ENCODE data around the gene NEUROD2.

NEUROD2 gene

DNA sequence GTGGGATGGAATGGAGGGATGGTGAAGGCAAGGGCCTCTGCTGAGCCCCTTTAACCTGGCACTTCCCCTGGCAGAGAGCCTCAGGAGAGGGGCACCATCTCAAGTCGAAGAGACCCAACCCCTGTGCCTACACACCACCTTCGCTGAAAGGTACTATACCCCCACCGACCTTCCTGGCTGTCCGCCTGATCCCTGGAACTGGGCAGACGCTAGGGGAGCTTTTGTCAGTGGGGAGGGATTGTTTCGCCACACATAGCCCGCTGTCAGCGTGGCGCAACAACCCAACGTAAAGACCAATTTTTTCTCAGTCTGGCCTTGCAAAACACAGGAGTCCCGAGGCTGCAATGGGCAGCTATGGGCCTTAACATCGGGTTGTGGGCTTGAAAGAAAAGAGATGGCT lies 22.2 kb upstream of the NEUROD2 start:
- Histone ChIP-seq H3K4me1 (ENCODE audit: low read length) (no peaks in the 10 kb centered on the region), H3K9me3 (replicated peaks; ENCODE audit: insufficient read depth, low read length) (no peaks in the 10 kb centered on the region), H3K27ac (ENCODE audit: low read length) (no peak overlapping the region), H3K9ac (ENCODE audit: low read length) (no peak overlapping the region), H3K79me2 (ENCODE audit: low read length) (no peaks in the 10 kb centered on the region), H2AFZ (ENCODE audit: low read length) (no peak overlapping the region), H3F3A (ENCODE audit: insufficient read depth, low read length) (no peaks in the 10 kb centered on the region), H3K36me3 (replicated peaks; ENCODE audit: insufficient read depth, low read length) (no peaks in the 10 kb centered on the region), H3K4me3 (ENCODE audit: low read length) (no peak overlapping the region), H3K9me2 (replicated peaks; ENCODE audit: insufficient read depth, low read length) (no peaks in the 10 kb centered on the region), H4K20me1 (ENCODE audit: insufficient read depth, low read length) (no peaks in the 10 kb centered on the region), H3K4me2 (ENCODE audit: low read depth, low read length) (no peak overlapping the region), H3K27me3 (replicated peaks; ENCODE audit: insufficient read depth, low read length) (peaks cover 48% of the 10 kb centered on the region)
- DNase-seq, result no peak
- no peak for TF ChIP-seq EZH2phosphoT487 (IDR thresholded peaks at IDR 0.05; ENCODE audit: low read length)

DNA sequence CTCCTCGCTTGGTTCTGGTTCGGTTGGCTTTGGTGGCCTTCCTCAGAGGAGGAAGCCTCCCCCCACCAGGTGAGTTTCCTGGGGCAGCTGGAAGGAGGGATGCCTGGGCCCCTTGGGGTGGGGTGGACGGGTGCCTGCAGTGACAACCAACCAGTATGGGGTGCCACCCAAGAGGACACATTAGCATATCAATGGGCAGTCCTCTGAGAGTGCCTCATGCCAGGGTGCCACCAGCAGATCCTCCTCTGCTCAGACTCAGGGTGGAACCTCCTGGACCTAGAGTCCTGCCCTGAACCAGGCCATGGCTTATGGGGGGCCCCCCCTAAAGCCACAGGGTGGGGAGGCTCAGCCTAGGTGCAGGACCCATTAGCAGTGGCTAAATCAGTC lies 21.8 kb upstream of the NEUROD2 start:
- peaks cover 48% of the 10 kb centered on the region for H3K27me3 ChIP-seq (replicated peaks; ENCODE audit: insufficient read depth, low read length)
- no peak overlapping the region for H3K27ac ChIP-seq (ENCODE audit: low read length)

DNA sequence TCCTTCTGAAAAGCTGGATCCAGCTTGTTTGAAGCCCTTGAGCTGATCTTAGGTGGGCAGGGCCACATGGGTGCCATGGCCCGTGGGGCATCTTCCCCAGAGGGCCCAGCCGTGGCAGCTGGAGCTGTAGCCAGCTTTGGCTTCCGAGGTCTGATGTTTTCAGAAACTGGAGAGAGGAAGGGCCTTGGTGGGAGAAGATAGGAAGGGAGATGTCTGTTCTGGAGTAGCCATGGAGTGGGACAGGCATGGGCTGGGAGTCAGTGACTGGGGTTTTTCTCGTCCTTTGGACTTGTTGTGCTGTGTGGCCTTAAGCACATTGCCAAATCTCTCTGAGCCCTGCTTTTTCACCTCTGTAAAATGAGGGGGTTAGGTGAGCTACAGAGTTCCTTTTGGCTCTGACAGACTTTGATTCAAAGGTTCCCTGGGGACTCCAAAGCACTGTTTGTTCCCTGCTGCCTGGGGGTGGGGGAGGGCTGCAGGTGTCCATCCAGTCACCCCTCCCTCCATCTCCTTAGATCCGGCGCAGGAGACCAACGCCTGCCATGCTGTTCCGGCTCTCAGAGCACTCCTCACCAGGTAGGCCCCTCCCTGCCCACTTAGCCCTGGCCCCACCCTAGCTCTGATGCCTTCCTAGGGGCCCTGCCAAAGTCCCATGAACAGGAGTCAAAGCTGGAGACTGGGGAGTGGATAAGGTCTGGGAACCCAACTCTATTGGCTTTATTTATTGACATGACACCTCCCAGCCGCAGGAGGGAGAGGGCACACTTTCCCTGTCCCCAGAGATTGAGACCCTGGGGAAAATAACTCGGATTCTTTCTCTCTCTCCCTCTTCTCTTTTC lies 21.2 kb upstream of the NEUROD2 start:
- Histone ChIP-seq H3K36me3 (replicated peaks; ENCODE audit: insufficient read depth, low read length) (no peaks in the 10 kb centered on the region), H3K4me1 (ENCODE audit: low read length) (no peaks in the 10 kb centered on the region), H3K4me2 (ENCODE audit: low read depth, low read length) (no peak overlapping the region), H3F3A (ENCODE audit: insufficient read depth, low read length) (no peaks in the 10 kb centered on the region), H3K4me3 (ENCODE audit: low read length) (no peak overlapping the region), H4K20me1 (ENCODE audit: insufficient read depth, low read length) (no peaks in the 10 kb centered on the region), H3K9me2 (replicated peaks; ENCODE audit: insufficient read depth, low read length) (no peaks in the 10 kb centered on the region), H3K9ac (ENCODE audit: low read length) (no peak overlapping the region), H2AFZ (ENCODE audit: low read length) (no peak overlapping the region), H3K79me2 (ENCODE audit: low read length) (no peaks in the 10 kb centered on the region), H3K27me3 (replicated peaks; ENCODE audit: insufficient read depth, low read length) (peaks cover 48% of the 10 kb centered on the region), H3K27ac (ENCODE audit: low read length) (no peak overlapping the region), H3K9me3 (replicated peaks; ENCODE audit: insufficient read depth, low read length) (no peaks in the 10 kb centered on the region)
- TF ChIP-seq EZH2phosphoT487 (IDR thresholded peaks at IDR 0.05; ENCODE audit: low read length) (no peak), EZH2 (optimal IDR thresholded peaks at IDR 0.05; ENCODE audit: low read depth, low read length) (no peak)
- TF ChIP-seq, protein P1, sequence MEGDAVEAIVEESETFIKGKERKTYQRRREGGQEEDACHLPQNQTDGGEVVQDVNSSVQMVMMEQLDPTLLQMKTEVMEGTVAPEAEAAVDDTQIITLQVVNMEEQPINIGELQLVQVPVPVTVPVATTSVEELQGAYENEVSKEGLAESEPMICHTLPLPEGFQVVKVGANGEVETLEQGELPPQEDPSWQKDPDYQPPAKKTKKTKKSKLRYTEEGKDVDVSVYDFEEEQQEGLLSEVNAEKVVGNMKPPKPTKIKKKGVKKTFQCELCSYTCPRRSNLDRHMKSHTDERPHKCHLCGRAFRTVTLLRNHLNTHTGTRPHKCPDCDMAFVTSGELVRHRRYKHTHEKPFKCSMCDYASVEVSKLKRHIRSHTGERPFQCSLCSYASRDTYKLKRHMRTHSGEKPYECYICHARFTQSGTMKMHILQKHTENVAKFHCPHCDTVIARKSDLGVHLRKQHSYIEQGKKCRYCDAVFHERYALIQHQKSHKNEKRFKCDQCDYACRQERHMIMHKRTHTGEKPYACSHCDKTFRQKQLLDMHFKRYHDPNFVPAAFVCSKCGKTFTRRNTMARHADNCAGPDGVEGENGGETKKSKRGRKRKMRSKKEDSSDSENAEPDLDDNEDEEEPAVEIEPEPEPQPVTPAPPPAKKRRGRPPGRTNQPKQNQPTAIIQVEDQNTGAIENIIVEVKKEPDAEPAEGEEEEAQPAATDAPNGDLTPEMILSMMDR (IDR thresholded peaks at IDR 0.05; ENCODE audit: low read length), result no peak
- no peak for DNase-seq

More for the DNA sequence above, 21.8 kb upstream of the NEUROD2 start:
- no peak overlapping the region for H3K4me3 ChIP-seq (ENCODE audit: low read length)
- H3K4me1 ChIP-seq (ENCODE audit: low read length), result no peaks in the 10 kb centered on the region
- H3K9ac ChIP-seq (ENCODE audit: low read length), result no peak overlapping the region
- no peak overlapping the region for H3K4me2 ChIP-seq (ENCODE audit: low read depth, low read length)
- H3K36me3 ChIP-seq (replicated peaks; ENCODE audit: insufficient read depth, low read length), result no peaks in the 10 kb centered on the region
- TF ChIP-seq EZH2 (optimal IDR thresholded peaks at IDR 0.05; ENCODE audit: low read depth, low read length) (no peak), EZH2phosphoT487 (IDR thresholded peaks at IDR 0.05; ENCODE audit: low read length) (no peak)
- TF ChIP-seq, protein P1 (IDR thresholded peaks at IDR 0.05; ENCODE audit: low read length), result no peak
- no peaks in the 10 kb centered on the region for H3F3A ChIP-seq (ENCODE audit: insufficient read depth, low read length)
- no peaks in the 10 kb centered on the region for H4K20me1 ChIP-seq (ENCODE audit: insufficient read depth, low read length)
- DNase-seq, result no peak
- H2AFZ ChIP-seq (ENCODE audit: low read length), result no peak overlapping the region
- H3K79me2 ChIP-seq (ENCODE audit: low read length), result no peaks in the 10 kb centered on the region
- H3K9me3 ChIP-seq (replicated peaks; ENCODE audit: insufficient read depth, low read length), result no peaks in the 10 kb centered on the region
- H3K9me2 ChIP-seq (replicated peaks; ENCODE audit: insufficient read depth, low read length), result no peaks in the 10 kb centered on the region

Measured in MM.1S (cell line).